Sigmoid colon (tissue), 4 donors: Measurements from ENCODE around the gene PTPN1.

Experiments used
- CTCF ChIP-seq, 4 experiments: fragments of 450-650 bp in 3 of 4; fragments of 200-600 bp in 1 of 4; IDR thresholded peaks; one replicate each; pipeline ENCODE4 v1.5.1; 2016 to 2019; ENCODE audit warnings: antibody characterized with exemption in 4 of 4, mild to moderate bottlenecking in 3 of 4, moderate library complexity in 2 of 4
- POLR2AphosphoS5 ChIP-seq, 4 donors: sonication (generic); formaldehyde crosslinking; IDR thresholded peaks; one replicate each; pipeline ENCODE4 v1.6.1; 2017; ENCODE audit warnings: antibody characterized with exemption in 4 of 4

GRCh38 chr20:50525681-50526080 lies 15.5 kb downstream of the PTPN1 start:
- TF ChIP-seq CTCF (IDR thresholded peaks at IDR 0.05) (no peak), POLR2AphosphoS5 (IDR thresholded peaks at IDR 0.05) (no peak)
